GM12878 (cell line): ENCODE measurements around the gene PCSK1. TPM values are rescaled to one million over a fixed set of nuclear protein-coding genes. Genes with fewer than 3 reads are reported as not detected.

Experiments
- ATAC-seq: fragments of 200-7000 bp; cut with Tn5 transposase; 3 replicates; pipeline ENCODE4 v1.9.1; 2020; ENCODE audit warnings: mild to moderate bottlenecking, moderate library complexity
- BruUV-seq: library from RNA; stranded (reverse); fragments of 400-500 nt; replicated peaks from 2 replicates; lab custom pipeline; 2021; lab: Mats Ljungman, UMichigan
- CTCF ChIA-PET: fragments of 300-600 bp; sonication (Branson Sonifier 250); formaldehyde crosslinking; extraction: SDS; loops from one replicate; lab custom pipeline; 2021; ENCODE audit warnings: inconsistent platforms; lab: Yijun Ruan, JAX
- POLR2A ChIA-PET: fragments of 350-600 bp; formaldehyde crosslinking; extraction: SDS; loops from one replicate; lab custom pipeline; 2021; ENCODE audit warnings: inconsistent platforms; lab: Charles Lee
- RAD21 ChIA-PET: fragments of 300-600 bp; sonication (Branson Sonifier 250); formaldehyde crosslinking; loops from one replicate; lab custom pipeline; 2023; ENCODE audit warnings: antibody characterized with exemption; ENCODE audit not compliant: unreplicated experiment; lab: Charles Lee
- SMC1A ChIA-PET: fragments of 300-600 bp; sonication (Branson Sonifier 250); formaldehyde crosslinking; loops from one replicate; lab custom pipeline; 2023; ENCODE audit not compliant: unreplicated experiment, uncharacterized antibody; lab: Charles Lee
- DNase-seq: peaks from one replicate; pipeline ENCODE4 v3.0.0-alpha.2; 2011; ENCODE audit warnings: low read depth, low spot score
- FAIRE-seq: peaks from 3 replicates; lab custom pipeline; 2011; peaks lifted over from hg19 to GRCh38; lab: Jason Lieb, UNC
- H2AFZ ChIP-seq: 2 replicates; pipeline ENCODE4 v1.6.0; 2011; ENCODE audit warnings: low read depth, low read length, control low read depth; ENCODE audit not compliant: control insufficient read depth
- H3K27ac ChIP-seq: 2 replicates; pipeline ENCODE4 v1.5.1; 2011; ENCODE audit warnings: control low read depth; ENCODE audit not compliant: control insufficient read depth, insufficient read depth
- H3K27me3 ChIP-seq, 2 experiments: replicated peaks in 1 of 2; 2 replicates each; pipeline versions ENCODE4 v1.6.0 to v1.6.1; 2011; ENCODE audit warnings: low read length in 1 of 2; ENCODE audit not compliant: control insufficient read depth in 2 of 2, insufficient read depth in 2 of 2
- H3K36me3 ChIP-seq, 2 experiments: 2 replicates each; pipeline ENCODE4 v1.5.1; 2011; ENCODE audit warnings: low read length in 1 of 2; ENCODE audit not compliant: control insufficient read depth in 2 of 2, insufficient read depth in 2 of 2
- H3K4me1 ChIP-seq: 2 replicates; pipeline ENCODE4 v1.6.1; 2011; ENCODE audit warnings: mild to moderate bottlenecking, low read length, moderate library complexity, mixed read lengths; ENCODE audit not compliant: control insufficient read depth, insufficient read depth
- H3K4me2 ChIP-seq: 2 replicates; pipeline ENCODE4 v1.6.0; 2011; ENCODE audit warnings: control low read depth; ENCODE audit not compliant: control insufficient read depth, insufficient read depth
- H3K4me3 ChIP-seq: fragments of 200-600 bp; sonication (generic); 2 replicates; pipeline ENCODE4 v1.5.1; 2016
- H3K79me2 ChIP-seq: 2 replicates; pipeline ENCODE4 v1.6.0; 2011; ENCODE audit warnings: low read length; ENCODE audit not compliant: control insufficient read depth, insufficient read depth
- H3K9ac ChIP-seq: 2 replicates; pipeline ENCODE4 v1.8.0; 2011; ENCODE audit warnings: low read length, control low read depth, mixed read lengths; ENCODE audit not compliant: control insufficient read depth, insufficient read depth
- H3K9me3 ChIP-seq: replicated peaks from 3 replicates; pipeline ENCODE4 v1.5.1; 2011; ENCODE audit warnings: mild to moderate bottlenecking, low read length; ENCODE audit not compliant: control insufficient read depth, insufficient read depth
- H4K20me1 ChIP-seq: 2 replicates; pipeline ENCODE4 v1.6.0; 2011; ENCODE audit not compliant: control insufficient read depth, insufficient read depth
- FOXK2 ChIP-seq: fragments of 450-650 bp; IDR thresholded peaks from 2 replicates; pipeline ENCODE4 v1.6.1; 2017; ENCODE audit warnings: mild to moderate bottlenecking, moderate library complexity
- FOXM1 ChIP-seq: IDR thresholded peaks from 2 replicates; pipeline ENCODE4 v1.6.1; 2012; ENCODE audit warnings: low read depth, mild to moderate bottlenecking, inconsistent platforms, low read length, moderate library complexity
- HDAC2 ChIP-seq: fragments of 200-600 bp; sonication (generic); IDR thresholded peaks from 2 replicates; pipeline ENCODE4 v1.6.1; 2017
- JUND ChIP-seq: IDR thresholded peaks from 2 replicates; pipeline ENCODE4 v1.6.1; 2012; ENCODE audit warnings: low read depth, mild to moderate bottlenecking, low read length, improper control_type of control experiment, moderate library complexity
- SMAD1 ChIP-seq: fragments of 450-650 bp; IDR thresholded peaks from 2 replicates; pipeline ENCODE4 v1.6.1; 2018; ENCODE audit warnings: mild to moderate bottlenecking, low read depth; ENCODE audit not compliant: partially characterized antibody
- SREBF1 ChIP-seq: IDR thresholded peaks from 2 replicates; pipeline ENCODE4 v1.6.1; 2012; ENCODE audit warnings: mild to moderate bottlenecking, low read length
- ZBED1 ChIP-seq: IDR thresholded peaks from 2 replicates; pipeline ENCODE4 v1.6.1; 2016; ENCODE audit warnings: borderline replicate concordance
- WGBS: methylation state at CpG from one replicate; pipeline ENCODE4 v1.1.6; 2016; ENCODE audit warnings: low lambda C conversion rate; ENCODE audit not compliant: insufficient replicate concordance, insufficient coverage; ENCODE audit errors: missing lambda C conversion rate; 5-methylcytosine and 5-hydroxymethylcytosine counted together
- in situ Hi-C: fragments of 300-500 bp; cut with MboI; formaldehyde crosslinking; loops from 9 replicates; pipeline ENCODE4 v1.14.3; 2018; ENCODE audit warnings: mixed read lengths
- intact Hi-C: fragments of 100-400 bp; cut with micrococcal nuclease; formaldehyde crosslinking; loops from one replicate; pipeline ENCODE4 v1.14.2; 2022; ENCODE audit not compliant: unreplicated experiment
- polyA plus RNA-seq, 11 experiments: library from polyadenylated mRNA; depleted of rRNA in 4 of 11; unstranded in 6 of 11; stranded (reverse) in 5 of 11; fragments of >200 nt; fragmentation: Nextera tagmentation in 4 of 11; fragmentation: Illumina TruSeq in 1 of 11; extraction: Ambion mirVana in 4 of 11; extraction: Trizol in 1 of 11; gene quantifications; 1 replicate in 1 of 11; 2 replicates in 10 of 11; pipeline versions ENCODE4 v1.2.1 to v1.2.3, GENCODE V29; 2011 to 2016; ENCODE audit warnings: inconsistent platforms in 2 of 11, missing spikeins in 2 of 11, low read depth in 1 of 11
- total RNA-seq, 4 experiments: library from RNA; depleted of rRNA in 3 of 4; stranded (reverse); fragments of >200 nt in 3 of 4; fragmentation: Illumina TruSeq in 1 of 4; extraction: Trizol in 1 of 4; gene quantifications; 2 replicates each; pipeline versions ENCODE4 v1.2.1 to v1.2.3, GENCODE V29; 2013 to 2021

The PCSK1 gene
- total and polyA plus RNA-seq, 10 of the 15 experiments (the other 5 are each of a cell fraction or from before 2014, with no cell fraction given), result 0.03 to 0.24 (median 0.07) TPM; not detected in 4

DNA sequence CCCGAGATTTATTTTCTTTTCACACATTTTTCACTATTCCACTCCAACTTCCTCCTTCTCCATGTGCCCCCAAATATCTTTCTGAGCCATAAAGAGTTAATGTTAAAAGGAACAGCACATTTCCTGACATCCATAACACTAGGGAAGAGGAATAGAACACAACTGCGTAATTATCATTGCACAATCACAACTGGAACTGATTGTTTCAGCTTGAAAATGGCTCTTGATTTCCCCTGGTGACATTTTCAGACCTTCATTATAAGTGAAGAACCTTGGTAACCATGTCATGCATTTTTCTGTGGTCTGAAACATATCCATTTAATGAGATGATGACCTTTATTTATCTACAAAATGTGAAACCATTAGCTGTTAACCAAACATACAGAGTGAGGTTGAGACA is 82.4 kb downstream of the PCSK1 start:
- no peaks in the 10 kb centered on the region for H3K79me2 ChIP-seq
- SMC1A ChIA-PET, result interaction anchor here (2.0 kb wide), 1 partner anchor 251 kb away, joined by 5 read pairs; no protein-coding TSS in a partner anchor
- intact Hi-C loops, result no loop called here
- H3K9ac ChIP-seq, result no peak overlapping the region
- DNase-seq (no peak), ATAC-seq (no peak), FAIRE-seq (no peak)
- CTCF ChIA-PET, result interaction anchor here (0.9 to 2.6 kb wide), 4 partner anchors 14 to 251 kb away, joined by 3 to 12 read pairs (median 4); no protein-coding TSS in a partner anchor
- no peak overlapping the region for H2AFZ ChIP-seq
- no peak overlapping the region for H3K4me2 ChIP-seq
- no peak overlapping the region for H3K4me3 ChIP-seq
- no peak overlapping the region for H3K27ac ChIP-seq
- TF ChIP-seq JUND, result no peak
- TF ChIP-seq FOXK2, result no peak
- TF ChIP-seq HDAC2, result no peak
- TF ChIP-seq SREBF1, result no peak
- BruUV-seq, result no TSS peak
- POLR2A ChIA-PET, result no interaction called here
- no peaks in the 10 kb centered on the region for H4K20me1 ChIP-seq
- no peaks in the 10 kb centered on the region for H3K27me3 ChIP-seq
- WGBS, result 48% methylated on average over 2 of the region's 2 CpGs
- H3K4me1 ChIP-seq, result no peaks in the 10 kb centered on the region
- RAD21 ChIA-PET, result interaction anchor here (1.1 kb wide), 1 partner anchor 89 kb away, joined by 3 read pairs; no protein-coding TSS in a partner anchor
- H3K36me3 ChIP-seq, result no peaks in the 10 kb centered on the region
- no peaks in the 10 kb centered on the region; the same call in 2 of the 3 replicates for H3K9me3 ChIP-seq
- in situ Hi-C loops, result no loop called here

GRCh38 chr5:96348536-96348935 is 84.5 kb downstream of the PCSK1 start:
- no TSS peak for BruUV-seq
- Histone ChIP-seq H3K4me2 (no peak overlapping the region), H3K9me3 (no peaks in the 10 kb centered on the region; the same call in 2 of the 3 replicates), H2AFZ (no peak overlapping the region), H4K20me1 (no peaks in the 10 kb centered on the region), H3K27me3 (no peaks in the 10 kb centered on the region), H3K4me1 (no peaks in the 10 kb centered on the region), H3K9ac (no peak overlapping the region), H3K36me3 (no peaks in the 10 kb centered on the region), H3K27ac (no peak overlapping the region), H3K79me2 (no peaks in the 10 kb centered on the region), H3K4me3 (no peak overlapping the region)
- in situ Hi-C loops, result loop anchor here (5.0 to 10.0 kb wide), 2 partner anchors 249 to 346 kb away; no protein-coding TSS in a partner anchor
- CTCF ChIA-PET, result interaction anchor here (2.6 to 14.8 kb wide), 2 partner anchors 11 to 250 kb away, joined by 12 to 360 read pairs; no protein-coding TSS in a partner anchor
- POLR2A ChIA-PET, result no interaction called here
- RAD21 ChIA-PET, result no interaction called here
- FAIRE-seq (no peak), DNase-seq (no peak), ATAC-seq (no peak)
- SMC1A ChIA-PET, result interaction anchor here (1.4 to 2.0 kb wide), 2 partner anchors 11 to 253 kb away, joined by 5 read pairs; no protein-coding TSS in a partner anchor
- WGBS, result 87% methylated on average over 1 of the region's 1 CpG
- TF ChIP-seq FOXM1 (no peak), ZBED1 (no peak), SMAD1 (no peak)
- intact Hi-C loops, result loop anchor here (10.0 kb wide), 2 partner anchors 336 to 366 kb away; no protein-coding TSS in a partner anchor
